ENCODE data around the gene KRTAP10-12. TPM values are rescaled to one million over a fixed set of nuclear protein-coding genes. Genes with fewer than 3 reads are reported as not detected.

The KRTAP10-12 gene
- polyA plus RNA-seq, 1 donor from 2014 or later, result not detected

GRCh38 chr21:44699502-44700001 lies 2.6 kb downstream of the KRTAP10-12 start:
- Histone ChIP-seq H3K4me3 (ENCODE audit: low read length) (no peak overlapping the region), H3K9me3 (ENCODE audit: low read length) (no peaks in the 10 kb centered on the region), H4K20me1 (ENCODE audit: insufficient read depth) (no peaks in the 10 kb centered on the region), H3K36me3 (ENCODE audit: insufficient read depth, low read length) (no peaks in the 10 kb centered on the region), H3K9ac (ENCODE audit: low read length) (no peak overlapping the region), H2AFZ (ENCODE audit: low read depth, low read length) (no peak overlapping the region), H3K9me2 (ENCODE audit: insufficient read depth, low read length) (no peaks in the 10 kb centered on the region), H3K27me3 (ENCODE audit: insufficient read depth, low read depth, low read length) (peaks cover 13% of the 10 kb centered on the region), H3K4me2 (ENCODE audit: low read length) (no peak overlapping the region), H3K27ac (ENCODE audit: low read length) (no peak overlapping the region), H3K79me2 (replicated peaks; ENCODE audit: insufficient read depth, low read length) (no peaks in the 10 kb centered on the region), H3F3A (ENCODE audit: insufficient read depth, low read length, poor library complexity, severe bottlenecking) (no peaks in the 10 kb centered on the region)
- TF ChIP-seq RAD21 (conservative IDR thresholded peaks at IDR 0.05) (no peak), EP300 (conservative IDR thresholded peaks at IDR 0.05; ENCODE audit: poor library complexity, severe bottlenecking) (no peak), MXI1 (conservative IDR thresholded peaks at IDR 0.05; ENCODE audit: poor library complexity, severe bottlenecking) (no peak), EZH2 (IDR thresholded peaks at IDR 0.05; ENCODE audit: borderline replicate concordance, insufficient read depth, low read length, poor library complexity, severe bottlenecking) (no peak), SMC3 (conservative IDR thresholded peaks at IDR 0.05; ENCODE audit: poor library complexity) (no peak), TAF1 (IDR thresholded peaks at IDR 0.05; ENCODE audit: low read depth) (no peak), POLR2AphosphoS5 (IDR thresholded peaks at IDR 0.05) (no peak), CTCF (IDR thresholded peaks at IDR 0.05; ENCODE audit: poor library complexity, severe bottlenecking) (no peak)
- TF ChIP-seq, protein P1, sequence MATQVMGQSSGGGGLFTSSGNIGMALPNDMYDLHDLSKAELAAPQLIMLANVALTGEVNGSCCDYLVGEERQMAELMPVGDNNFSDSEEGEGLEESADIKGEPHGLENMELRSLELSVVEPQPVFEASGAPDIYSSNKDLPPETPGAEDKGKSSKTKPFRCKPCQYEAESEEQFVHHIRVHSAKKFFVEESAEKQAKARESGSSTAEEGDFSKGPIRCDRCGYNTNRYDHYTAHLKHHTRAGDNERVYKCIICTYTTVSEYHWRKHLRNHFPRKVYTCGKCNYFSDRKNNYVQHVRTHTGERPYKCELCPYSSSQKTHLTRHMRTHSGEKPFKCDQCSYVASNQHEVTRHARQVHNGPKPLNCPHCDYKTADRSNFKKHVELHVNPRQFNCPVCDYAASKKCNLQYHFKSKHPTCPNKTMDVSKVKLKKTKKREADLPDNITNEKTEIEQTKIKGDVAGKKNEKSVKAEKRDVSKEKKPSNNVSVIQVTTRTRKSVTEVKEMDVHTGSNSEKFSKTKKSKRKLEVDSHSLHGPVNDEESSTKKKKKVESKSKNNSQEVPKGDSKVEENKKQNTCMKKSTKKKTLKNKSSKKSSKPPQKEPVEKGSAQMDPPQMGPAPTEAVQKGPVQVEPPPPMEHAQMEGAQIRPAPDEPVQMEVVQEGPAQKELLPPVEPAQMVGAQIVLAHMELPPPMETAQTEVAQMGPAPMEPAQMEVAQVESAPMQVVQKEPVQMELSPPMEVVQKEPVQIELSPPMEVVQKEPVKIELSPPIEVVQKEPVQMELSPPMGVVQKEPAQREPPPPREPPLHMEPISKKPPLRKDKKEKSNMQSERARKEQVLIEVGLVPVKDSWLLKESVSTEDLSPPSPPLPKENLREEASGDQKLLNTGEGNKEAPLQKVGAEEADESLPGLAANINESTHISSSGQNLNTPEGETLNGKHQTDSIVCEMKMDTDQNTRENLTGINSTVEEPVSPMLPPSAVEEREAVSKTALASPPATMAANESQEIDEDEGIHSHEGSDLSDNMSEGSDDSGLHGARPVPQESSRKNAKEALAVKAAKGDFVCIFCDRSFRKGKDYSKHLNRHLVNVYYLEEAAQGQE (IDR thresholded peaks at IDR 0.05; ENCODE audit: borderline replicate concordance), result no peak

- no peak for TF ChIP-seq POLR2AphosphoS5 (IDR thresholded peaks at IDR 0.05)
- TF ChIP-seq, protein P1 (IDR thresholded peaks at IDR 0.05; ENCODE audit: borderline replicate concordance), result no peak
- TF ChIP-seq EZH2 (IDR thresholded peaks at IDR 0.05; ENCODE audit: borderline replicate concordance, insufficient read depth, low read length, poor library complexity, severe bottlenecking), result no peak
- no peak for TF ChIP-seq RAD21 (conservative IDR thresholded peaks at IDR 0.05)
- TF ChIP-seq EP300 (conservative IDR thresholded peaks at IDR 0.05; ENCODE audit: poor library complexity, severe bottlenecking), result no peak
- no peak for TF ChIP-seq SMC3 (conservative IDR thresholded peaks at IDR 0.05; ENCODE audit: poor library complexity)
- TF ChIP-seq TAF1 (IDR thresholded peaks at IDR 0.05; ENCODE audit: low read depth), result no peak
- no peak for TF ChIP-seq CTCF (IDR thresholded peaks at IDR 0.05; ENCODE audit: poor library complexity, severe bottlenecking)
- TF ChIP-seq MXI1 (conservative IDR thresholded peaks at IDR 0.05; ENCODE audit: poor library complexity, severe bottlenecking), result no peak
- Histone ChIP-seq H3K9me2 (ENCODE audit: insufficient read depth, low read length) (no peaks in the 10 kb centered on the region), H4K20me1 (ENCODE audit: insufficient read depth) (no peaks in the 10 kb centered on the region), H3K4me2 (ENCODE audit: low read length) (no peak overlapping the region), H3K27me3 (ENCODE audit: insufficient read depth, low read depth, low read length) (peaks cover 16% of the 10 kb centered on the region), H3F3A (ENCODE audit: insufficient read depth, low read length, poor library complexity, severe bottlenecking) (no peaks in the 10 kb centered on the region), H3K36me3 (ENCODE audit: insufficient read depth, low read length) (no peaks in the 10 kb centered on the region), H2AFZ (ENCODE audit: low read depth, low read length) (no peak overlapping the region), H3K27ac (ENCODE audit: low read length) (no peak overlapping the region), H3K79me2 (replicated peaks; ENCODE audit: insufficient read depth, low read length) (no peaks in the 10 kb centered on the region), H3K4me3 (ENCODE audit: low read length) (no peak overlapping the region), H3K9ac (ENCODE audit: low read length) (no peak overlapping the region), H3K9me3 (ENCODE audit: low read length) (no peaks in the 10 kb centered on the region)
Measured at GRCh38 chr21:44700101-44701022, 3.4 kb downstream of the KRTAP10-12 start.

Data from neural cell (in vitro differentiated cells).